ENCODE measurements around the gene KRT71.
"Not testable (repeated sequence)": the region's sequence is repeated elsewhere in the genome, so short reads cannot be mapped to it uniquely, and the experiment has no call there.

KRT71 gene

GRCh38 chr12:52552681-52553195, at the start of gene KRT71:
Gene KRT71, minus strand, starts transcription at chr12:52553145. Its CDS starts 68 bp downstream, at chr12:52553077.
- in situ Hi-C loops (cut with MboI; ENCODE audit: low sequenced_read_pairs) = no loop called here

- in situ Hi-C loops (cut with MboI; ENCODE audit: low sequenced_read_pairs) = no loop called here
Measured at GRCh38 chr12:52602552-52602951, 49.6 kb upstream of the KRT71 start.

GRCh38 chr12:52601671-52602070, 48.7 kb upstream of the KRT71 start:
- in situ Hi-C loops (cut with MboI; ENCODE audit: low sequenced_read_pairs) = no loop called here

GRCh38 chr12:52600941-52601481, 48.1 kb upstream of the KRT71 start, which contains the start of gene KRT72:
Gene KRT72, minus strand, starts transcription at chr12:52601463. Its CDS starts 11 bp downstream, at chr12:52601452.
- in situ Hi-C loops (cut with MboI; ENCODE audit: low sequenced_read_pairs) = no loop called here

GRCh38 chr12:52600475-52600874, 47.5 kb upstream of the KRT71 start:
- in situ Hi-C loops (cut with MboI; ENCODE audit: low sequenced_read_pairs) = no loop called here

- in situ Hi-C loops (cut with MboI; ENCODE audit: low sequenced_read_pairs) = no loop called here
Measured at GRCh38 chr12:52600071-52600470, 47.1 kb upstream of the KRT71 start.

GRCh38 chr12:52598966-52599365, 46.0 kb upstream of the KRT71 start:
- in situ Hi-C loops (cut with MboI; ENCODE audit: low sequenced_read_pairs) = no loop called here

- in situ Hi-C loops (cut with MboI; ENCODE audit: low sequenced_read_pairs) = not testable (repeated sequence)
Measured at GRCh38 chr12:52594237-52594636, 41.3 kb upstream of the KRT71 start.

GRCh38 chr12:52591521-52591920, 38.6 kb upstream of the KRT71 start:
- in situ Hi-C loops (cut with MboI; ENCODE audit: low sequenced_read_pairs) = no loop called here

GRCh38 chr12:52590021-52590420, 37.1 kb upstream of the KRT71 start:
- in situ Hi-C loops (cut with MboI; ENCODE audit: low sequenced_read_pairs) = no loop called here

- in situ Hi-C loops (cut with MboI; ENCODE audit: low sequenced_read_pairs) = no loop called here
Measured at GRCh38 chr12:52587563-52587962, 34.6 kb upstream of the KRT71 start.

GRCh38 chr12:52585946-52586345, 33.0 kb upstream of the KRT71 start:
- in situ Hi-C loops (cut with MboI; ENCODE audit: low sequenced_read_pairs) = no loop called here

GRCh38 chr12:52585066-52585465, 32.1 kb upstream of the KRT71 start:
- in situ Hi-C loops (cut with MboI; ENCODE audit: low sequenced_read_pairs) = no loop called here

GRCh38 chr12:52584156-52584682, 31.3 kb upstream of the KRT71 start:
- in situ Hi-C loops (cut with MboI; ENCODE audit: low sequenced_read_pairs) = no loop called here

GRCh38 chr12:52582971-52583456, 30.1 kb upstream of the KRT71 start:
- in situ Hi-C loops (cut with MboI; ENCODE audit: low sequenced_read_pairs) = no loop called here

- in situ Hi-C loops (cut with MboI; ENCODE audit: low sequenced_read_pairs) = no loop called here
Measured at GRCh38 chr12:52582486-52582885, 29.5 kb upstream of the KRT71 start.

- in situ Hi-C loops (cut with MboI; ENCODE audit: low sequenced_read_pairs) = no loop called here
Measured at GRCh38 chr12:52581481-52581880, 28.5 kb upstream of the KRT71 start.

GRCh38 chr12:52581066-52581465, 28.1 kb upstream of the KRT71 start:
- in situ Hi-C loops (cut with MboI; ENCODE audit: low sequenced_read_pairs) = no loop called here

- in situ Hi-C loops (cut with MboI; ENCODE audit: low sequenced_read_pairs) = no loop called here
Measured at GRCh38 chr12:52580496-52580895, 27.6 kb upstream of the KRT71 start.

- in situ Hi-C loops (cut with MboI; ENCODE audit: low sequenced_read_pairs) = no loop called here
Measured at GRCh38 chr12:52579468-52580465, 26.8 kb upstream of the KRT71 start.

GRCh38 chr12:52578469-52578868, 25.5 kb upstream of the KRT71 start:
- in situ Hi-C loops (cut with MboI; ENCODE audit: low sequenced_read_pairs) = no loop called here

All from hTERT RPE-1 (cell line).